Mammary epithelial cell (primary cell): Measurements from ENCODE around the gene MAS1.

Experiments used
- CTCF ChIP-seq, 2 donors: IDR thresholded peaks in 1 of 2; conservative IDR thresholded peaks in 1 of 2; 2 replicates each; pipeline ENCODE4 v1.5.1; 2011 to 2012; ENCODE audit warnings: inconsistent platforms in 2 of 2, low read length in 2 of 2, mild to moderate bottlenecking in 2 of 2, control low read depth in 1 of 2, low read depth in 1 of 2; ENCODE audit not compliant: insufficient read depth in 1 of 2; ENCODE audit errors: extremely low read depth in 1 of 2
- EZH2 ChIP-seq: IDR thresholded peaks from 2 replicates; pipeline ENCODE4 v1.6.1; 2012; ENCODE audit warnings: low read length, inconsistent platforms, borderline replicate concordance

- no peak for TF ChIP-seq CTCF (conservative IDR thresholded peaks at IDR 0.05 in 1 of 2, IDR thresholded peaks at IDR 0.05 in 1 of 2; ENCODE audit: extremely low read depth in 1 of 2, insufficient read depth in 1 of 2, low read depth in 1 of 2, low read length in 2 of 2)
- no peak for TF ChIP-seq EZH2
Observed at GRCh38 chr6:159853754-159854153, 37.0 kb upstream of the MAS1 start.
